ENCODE results near the gene TNRC6C. TPM values are rescaled to one million over a fixed set of nuclear protein-coding genes. Genes with fewer than 3 reads are reported as not detected.
"Not testable (repeated sequence)": the region's sequence is repeated elsewhere in the genome, so short reads cannot be mapped to it uniquely, and the experiment has no call there.

Gene TNRC6C
- total RNA-seq, 1 donor from 2014 or later: 25.8 TPM

GRCh38 chr17:77962348-77962747 lies 3.8 kb downstream of the TNRC6C start:
- no peaks in the 10 kb centered on the region for H3K9me3 ChIP-seq
- no peak overlapping the region for H3K27ac ChIP-seq
- H3K4me1 ChIP-seq: peaks cover 0 to 24% of the 10 kb centered on the region in 2 donors
- no peak overlapping the region for H3K4me3 ChIP-seq
- no peak for DNase-seq (ENCODE audit: low spot score in 2 of 2)
- TF ChIP-seq CTCF (IDR thresholded peaks at IDR 0.05): no peak
- H3K27me3 ChIP-seq: no peaks in the 10 kb centered on the region
- intact Hi-C loops (cut with DNase I): no loop called here
- H3K36me3 ChIP-seq: no peaks in the 10 kb centered on the region

- no peak overlapping the region for H3K27ac ChIP-seq
- no peak for TF ChIP-seq CTCF (IDR thresholded peaks at IDR 0.05)
- H3K9me3 ChIP-seq: no peaks in the 10 kb centered on the region
- H3K4me3 ChIP-seq: no peak overlapping the region
- no peak for DNase-seq (ENCODE audit: low spot score in 2 of 2)
- peaks cover 0 to 23% of the 10 kb centered on the region in 2 donors for H3K4me1 ChIP-seq
- no peaks in the 10 kb centered on the region for H3K27me3 ChIP-seq
- H3K36me3 ChIP-seq: no peaks in the 10 kb centered on the region
- intact Hi-C loops (cut with DNase I): no loop called here
Observed at GRCh38 chr17:77963441-77963840, 4.9 kb downstream of the TNRC6C start.

GRCh38 chr17:77965352-77965751 lies 6.8 kb downstream of the TNRC6C start:
- no peak overlapping the region for H3K4me3 ChIP-seq
- intact Hi-C loops (cut with DNase I): no loop called here
- DNase-seq (ENCODE audit: low spot score in 2 of 2): no peak
- H3K27me3 ChIP-seq: no peaks in the 10 kb centered on the region
- H3K9me3 ChIP-seq: no peaks in the 10 kb centered on the region
- no peaks in the 10 kb centered on the region for H3K36me3 ChIP-seq
- H3K27ac ChIP-seq: no peak overlapping the region
- peaks cover 0 to 22% of the 10 kb centered on the region in 2 donors for H3K4me1 ChIP-seq
- TF ChIP-seq CTCF (IDR thresholded peaks at IDR 0.05): no peak

- no peaks in the 10 kb centered on the region for H3K36me3 ChIP-seq
- intact Hi-C loops (cut with DNase I): no loop called here
- no peak for TF ChIP-seq CTCF (IDR thresholded peaks at IDR 0.05)
- H3K27me3 ChIP-seq: no peaks in the 10 kb centered on the region
- DNase-seq (ENCODE audit: low spot score in 2 of 2): no peak
- H3K9me3 ChIP-seq: no peaks in the 10 kb centered on the region
- no peak overlapping the region for H3K4me3 ChIP-seq
- no peak overlapping the region for H3K27ac ChIP-seq
- peaks cover 0 to 15% of the 10 kb centered on the region in 2 donors for H3K4me1 ChIP-seq
Observed at GRCh38 chr17:77966476-77966875, 8.0 kb downstream of the TNRC6C start.

- TF ChIP-seq CTCF (IDR thresholded peaks at IDR 0.05): no peak
- Histone ChIP-seq H3K36me3 (no peaks in the 10 kb centered on the region), H3K27me3 (no peaks in the 10 kb centered on the region), H3K4me3 (no peak overlapping the region), H3K9me3 (no peaks in the 10 kb centered on the region), H3K27ac (no peak overlapping the region), H3K4me1 (peaks cover 0 to 7% of the 10 kb centered on the region in 2 donors)
- intact Hi-C loops (cut with DNase I): no loop called here
- no peak for DNase-seq (ENCODE audit: low spot score in 2 of 2)
Observed at GRCh38 chr17:77968788-77969187, 10.3 kb downstream of the TNRC6C start.

- H3K27ac ChIP-seq; DNase-seq (ENCODE audit: low spot score in 2 of 2); H3K4me1 ChIP-seq; H3K4me3 ChIP-seq; H3K27me3 ChIP-seq; H3K9me3 ChIP-seq; H3K36me3 ChIP-seq; intact Hi-C loops (cut with DNase I): not testable (repeated sequence)
Observed at GRCh38 chr17:77972271-77972670, 13.8 kb downstream of the TNRC6C start.
